Astrocyte of the spinal cord (primary cell): ENCODE results near the gene N4BP2.

Experiments used
- DNase-seq: peaks from one replicate; pipeline ENCODE4 v3.0.0; 2011; ENCODE audit warnings: low read depth, low spot score
- H3K4me3 ChIP-seq: 2 replicates; pipeline ENCODE4 v1.5.1; 2011; ENCODE audit warnings: low read depth, mild to moderate bottlenecking, low read length, moderate library complexity
- CTCF ChIP-seq: IDR thresholded peaks from 2 replicates; pipeline ENCODE4 v1.5.1; 2012; ENCODE audit warnings: low read depth, mild to moderate bottlenecking, low read length, inconsistent platforms
- in situ Hi-C: cut with HindIII; loops from 2 replicates; pipeline ENCODE4 v1.10.0; 2017; ENCODE audit warnings: low sequenced_read_pairs

The N4BP2 gene

GRCh38 chr4:40055863-40056715 lies 561 bp upstream of the N4BP2 start:
- no peak for TF ChIP-seq CTCF
- in situ Hi-C loops: no loop called here
- H3K4me3 ChIP-seq: peak overlapping the region; percentile 72
- DNase-seq: peak; percentile 93

GRCh38 chr4:40057586-40058091 lies 989 bp downstream of the N4BP2 start:
- in situ Hi-C loops: no loop called here
- no peak for TF ChIP-seq CTCF
- H3K4me3 ChIP-seq: peak overlapping the region; percentile 72
- DNase-seq: peak; percentile 97

- in situ Hi-C loops: no loop called here
- H3K4me3 ChIP-seq: peak overlapping the region; percentile 72
- DNase-seq: no peak
- no peak for TF ChIP-seq CTCF
These were observed 1.5 kb downstream of the N4BP2 start for GRCh38 chr4:40058121-40058520.

DNA sequence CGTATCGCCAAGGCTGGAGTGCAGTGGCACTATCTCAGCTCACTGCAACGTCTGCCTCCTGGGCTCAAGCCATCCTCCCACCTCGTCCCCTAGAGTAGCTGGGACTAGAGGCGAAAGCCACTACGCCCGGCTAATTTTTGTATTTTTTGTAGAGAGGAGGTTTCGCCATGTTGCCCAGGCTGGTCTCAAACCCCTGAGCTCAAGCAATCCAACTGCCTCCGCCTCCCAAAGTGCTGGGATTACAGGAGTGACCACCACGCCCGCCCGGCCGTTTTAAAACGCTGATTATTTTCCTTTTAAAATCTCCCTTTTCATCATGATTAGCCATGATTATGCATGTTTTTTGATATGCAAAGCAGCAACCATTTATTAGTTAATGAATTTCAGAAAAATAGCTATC lies 2.2 kb downstream of the N4BP2 start:
- in situ Hi-C loops: no loop called here
- H3K4me3 ChIP-seq: peak overlapping the region; percentile 72
- TF ChIP-seq CTCF: no peak
- no peak for DNase-seq

GRCh38 chr4:40059362-40059761 lies 2.7 kb downstream of the N4BP2 start:
- in situ Hi-C loops: no loop called here
- H3K4me3 ChIP-seq: no peak overlapping the region
- no peak for DNase-seq
- TF ChIP-seq CTCF: no peak

DNA sequence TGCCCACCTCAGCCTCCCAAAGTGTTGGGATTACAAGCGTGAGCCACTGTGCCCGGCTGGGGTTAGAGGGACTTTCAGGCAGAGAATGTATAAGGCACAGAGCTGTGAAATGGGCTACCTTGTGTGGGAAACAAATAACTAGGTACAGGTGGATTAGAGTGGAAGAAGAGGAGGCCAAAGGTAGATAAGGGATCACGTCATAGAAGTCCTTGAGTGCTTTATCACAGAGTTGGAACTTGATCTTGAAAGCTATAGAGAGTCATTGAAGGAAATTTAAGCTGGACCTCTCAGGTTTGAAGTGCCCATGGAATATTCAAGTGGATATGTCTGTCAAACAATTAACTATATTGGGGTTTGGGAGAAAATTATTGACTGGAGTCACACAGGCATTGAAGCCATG lies 8.4 kb downstream of the N4BP2 start:
- H3K4me3 ChIP-seq: no peak overlapping the region
- in situ Hi-C loops: no loop called here
- no peak for TF ChIP-seq CTCF
- DNase-seq: no peak
